Adrenal gland (tissue), 5 donors: ENCODE measurements around the gene TMEM170A.

Experiments
- CTCF ChIP-seq, 6 experiments: fragments of 450-650 bp in 4 of 6; fragments of 200-600 bp in 2 of 6; sonication (generic) in 1 of 6; IDR thresholded peaks; 1 replicate in 5 of 6; 2 replicates in 1 of 6; pipeline versions ENCODE4 v1.5.1 to v1.8.0; 2016 to 2021; ENCODE audit warnings: antibody characterized with exemption in 6 of 6, mild to moderate bottlenecking in 2 of 6, moderate library complexity in 1 of 6
- POLR2A ChIP-seq, 2 donors: fragments of 450-650 bp; IDR thresholded peaks; one replicate each; pipeline ENCODE4 v1.6.1; 2017; ENCODE audit warnings: antibody characterized with exemption in 2 of 2, mild to moderate bottlenecking in 2 of 2, moderate library complexity in 1 of 2
- donor health status: DM: no; HTN: no; CAD: no.

DNA sequence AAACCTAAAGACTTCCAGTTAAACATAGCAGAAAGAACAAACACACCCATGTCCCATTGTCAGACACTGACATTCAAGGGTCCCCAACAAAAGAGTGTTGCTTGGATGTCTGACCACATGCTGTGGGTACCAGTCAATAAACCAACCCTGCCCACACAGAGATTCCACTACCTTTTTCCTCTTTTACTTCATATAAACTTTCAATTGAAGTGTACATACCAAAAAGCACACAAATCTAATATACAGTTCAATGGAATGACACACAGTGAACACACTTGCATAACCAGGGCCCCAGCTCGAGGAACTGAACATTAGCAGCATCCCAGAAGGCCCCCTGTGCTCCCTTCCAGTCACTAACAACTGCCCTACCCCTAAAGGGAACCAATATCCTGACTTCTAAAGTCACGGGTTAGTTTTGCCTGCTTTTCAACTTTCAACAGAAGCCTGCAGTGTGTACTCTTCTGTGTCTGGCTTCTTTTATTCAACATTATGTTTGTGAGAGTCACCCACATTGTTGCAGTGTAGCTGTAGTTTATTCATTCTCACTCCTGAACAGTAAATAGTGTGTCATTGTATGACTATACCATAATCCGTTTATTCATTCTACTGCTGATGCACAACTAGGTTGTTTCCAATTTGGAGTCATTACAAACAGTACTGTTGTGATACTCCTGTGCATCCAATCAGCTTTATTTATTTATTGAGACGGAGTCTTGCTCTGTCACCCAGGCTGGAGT lies 49.2 kb downstream of the TMEM170A start:
- TF ChIP-seq POLR2A (IDR thresholded peaks at IDR 0.05) (no peak), CTCF (IDR thresholded peaks at IDR 0.05) (no peak)
